Measurements from ENCODE around the gene USP14.
"Not testable (repeated sequence)": the region's sequence is repeated elsewhere in the genome, so short reads cannot be mapped to it uniquely, and the experiment has no call there.

USP14 gene

DNA sequence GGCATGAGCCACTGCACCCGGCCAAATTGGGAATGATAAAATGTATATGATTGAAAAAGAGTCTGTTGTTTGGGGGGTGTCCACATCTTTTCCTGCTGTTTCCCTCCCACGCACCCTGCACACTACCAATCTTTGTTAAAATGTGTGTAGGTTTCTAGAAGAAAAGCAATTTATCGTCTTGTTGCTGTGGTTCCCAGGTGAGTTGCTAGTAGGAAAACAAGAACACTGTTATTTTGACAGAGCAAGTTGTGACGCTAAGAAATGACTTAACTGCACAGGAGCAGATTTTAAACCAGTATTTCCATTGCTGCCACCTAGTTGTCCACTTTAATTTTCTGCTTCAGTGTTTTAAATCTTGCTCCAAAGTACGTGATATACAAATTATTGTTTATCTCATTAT, 21.0 kb upstream of the USP14 start:
- Histone ChIP-seq H3K4me3 (ENCODE audit: low read depth in 1 of 2, low read length in 2 of 2) (no peak overlapping the region), H3K27me3 (ENCODE audit: control insufficient read depth in 1 of 2, insufficient read depth in 2 of 2, low read length in 2 of 2) (no peaks in the 10 kb centered on the region), H3K4me1 (ENCODE audit: insufficient read depth, low read length) (no peaks in the 10 kb centered on the region), H3K9me3 (ENCODE audit: low read length) (no peaks in the 10 kb centered on the region), H3K9ac (ENCODE audit: low read length) (no peak overlapping the region), H3K27ac (ENCODE audit: low read depth, low read length) (no peak overlapping the region), H3K36me3 (ENCODE audit: insufficient read depth, low read length) (no peaks in the 10 kb centered on the region)

DNA sequence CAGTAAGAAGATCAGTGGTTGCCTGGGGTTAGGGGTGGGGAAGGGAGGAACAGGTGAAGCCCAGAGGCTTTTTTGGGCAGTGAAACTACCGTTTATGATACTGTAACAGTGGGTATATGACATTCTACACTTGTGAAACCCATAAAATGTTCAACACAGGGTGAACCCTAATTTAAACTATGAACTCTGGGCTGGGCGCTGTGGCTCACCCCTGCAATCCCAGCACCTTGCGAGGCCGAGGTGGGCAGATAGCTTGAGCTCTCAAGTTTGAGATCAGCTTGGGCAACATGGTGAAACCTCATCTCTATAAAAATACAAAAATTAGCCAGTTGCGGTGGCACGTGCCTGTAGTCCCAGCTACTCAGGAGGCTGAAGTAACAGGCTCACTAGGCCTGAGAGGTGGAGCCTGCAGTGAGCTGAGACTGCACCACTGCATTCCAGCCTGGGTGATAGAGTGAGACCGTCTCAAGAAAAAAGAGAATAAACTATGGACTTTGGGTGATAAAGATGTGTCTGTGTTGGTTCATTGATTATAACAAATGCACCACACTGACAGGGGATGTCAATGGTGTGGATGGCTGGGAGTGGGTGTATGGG, 17.6 kb upstream of the USP14 start:
- no peaks in the 10 kb centered on the region for H3K4me1 ChIP-seq (ENCODE audit: insufficient read depth, low read length)
- no peaks in the 10 kb centered on the region for H3K27me3 ChIP-seq (ENCODE audit: control insufficient read depth in 1 of 2, insufficient read depth in 2 of 2, low read length in 2 of 2)
- H3K9me3 ChIP-seq (ENCODE audit: low read length) = no peaks in the 10 kb centered on the region
- no peaks in the 10 kb centered on the region for H3K36me3 ChIP-seq (ENCODE audit: insufficient read depth, low read length)
- no peak overlapping the region for H3K4me3 ChIP-seq (ENCODE audit: low read depth in 1 of 2, low read length in 2 of 2)
- H3K9ac ChIP-seq (ENCODE audit: low read length) = no peak overlapping the region
- no peak overlapping the region for H3K27ac ChIP-seq (ENCODE audit: low read depth, low read length)

DNA sequence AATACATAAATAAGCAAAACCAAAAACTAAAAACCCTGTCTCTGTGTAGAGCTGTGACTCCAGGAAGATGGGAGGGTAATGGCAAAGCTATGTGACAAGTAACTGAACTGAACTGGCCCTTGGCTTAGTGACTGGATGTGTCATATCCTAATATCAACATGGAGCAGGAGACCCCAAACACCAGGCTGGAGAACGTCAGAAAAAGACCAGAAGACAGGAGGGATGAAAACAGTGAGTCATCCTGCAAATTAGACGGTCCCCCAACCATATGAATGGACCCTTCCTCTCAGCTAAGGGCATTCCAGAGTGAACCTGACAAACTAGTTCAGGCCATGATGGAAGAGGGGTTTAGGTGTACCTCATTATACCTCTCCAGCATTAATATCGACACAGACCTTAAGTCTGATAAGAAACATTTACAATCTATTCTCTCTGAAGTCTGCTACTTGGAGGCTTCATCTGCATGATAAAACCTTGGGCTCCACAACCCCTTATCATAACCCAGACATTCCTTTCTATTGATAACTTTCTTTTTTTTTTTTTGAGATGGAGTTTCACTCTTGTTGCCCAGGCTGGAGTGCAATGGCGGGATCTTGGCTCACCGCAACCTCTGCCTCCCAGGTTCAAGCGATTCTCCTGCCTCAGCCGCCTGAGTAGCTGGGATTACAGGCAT, 15.6 kb upstream of the USP14 start:
- not testable (repeated sequence) for H3K9ac ChIP-seq (ENCODE audit: low read length); H3K4me3 ChIP-seq (ENCODE audit: low read depth in 1 of 2, low read length in 2 of 2); H3K27ac ChIP-seq (ENCODE audit: low read depth, low read length); H3K27me3 ChIP-seq (ENCODE audit: control insufficient read depth in 1 of 2, insufficient read depth in 2 of 2, low read length in 2 of 2); H3K36me3 ChIP-seq (ENCODE audit: insufficient read depth, low read length); H3K9me3 ChIP-seq (ENCODE audit: low read length); H3K4me1 ChIP-seq (ENCODE audit: insufficient read depth, low read length)

DNA sequence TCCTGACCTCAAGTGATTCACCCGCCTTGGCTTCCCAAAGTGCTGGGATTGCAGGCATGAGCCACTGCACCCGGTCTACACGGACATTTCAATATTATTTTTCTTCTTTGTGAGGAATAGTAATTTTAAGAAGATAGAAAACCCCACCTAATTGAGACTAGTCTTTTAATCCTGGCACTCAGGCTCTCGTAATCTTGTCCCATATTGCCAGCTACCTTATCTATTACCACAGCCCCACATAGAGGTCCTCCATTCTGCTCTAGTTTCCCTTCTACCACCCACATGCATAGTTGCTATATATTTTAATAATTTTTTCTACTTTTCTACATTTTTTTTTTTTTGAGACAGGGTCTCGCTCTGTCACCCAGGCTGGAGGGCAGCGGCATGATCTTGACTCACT, 9.5 kb upstream of the USP14 start:
- H3K9ac ChIP-seq (ENCODE audit: low read length) = no peak overlapping the region
- no peak overlapping the region for H3K4me3 ChIP-seq (ENCODE audit: low read depth in 1 of 2, low read length in 2 of 2)
- no peaks in the 10 kb centered on the region for H3K36me3 ChIP-seq (ENCODE audit: insufficient read depth, low read length)
- no peak overlapping the region for H3K27ac ChIP-seq (ENCODE audit: low read depth, low read length)
- no peaks in the 10 kb centered on the region for H3K4me1 ChIP-seq (ENCODE audit: insufficient read depth, low read length)
- H3K9me3 ChIP-seq (ENCODE audit: low read length) = no peaks in the 10 kb centered on the region
- no peaks in the 10 kb centered on the region for H3K27me3 ChIP-seq (ENCODE audit: control insufficient read depth in 1 of 2, insufficient read depth in 2 of 2, low read length in 2 of 2)

DNA sequence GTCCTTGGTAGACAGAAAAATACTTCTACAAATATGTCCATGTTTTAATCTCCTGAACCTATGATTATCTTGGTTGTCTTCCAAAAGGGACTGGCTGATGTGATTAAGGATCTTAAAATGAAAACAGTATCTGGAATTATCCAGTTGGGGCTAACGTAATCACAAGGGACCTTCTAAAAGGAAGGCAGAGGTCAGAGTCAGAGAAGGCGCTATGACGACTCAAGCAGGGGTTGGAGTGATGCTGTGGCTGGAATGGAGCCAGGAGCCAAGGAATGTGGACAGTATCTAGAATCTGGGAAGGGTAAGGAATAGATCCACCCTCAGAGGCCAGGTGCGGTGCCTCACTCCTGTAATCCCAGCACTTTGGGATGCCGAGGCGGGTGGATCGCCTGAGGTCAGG, 4.2 kb upstream of the USP14 start:
- H3K4me1 ChIP-seq (ENCODE audit: insufficient read depth, low read length) = peaks cover under 1% of the 10 kb centered on the region
- H3K27ac ChIP-seq (ENCODE audit: low read depth, low read length) = no peak overlapping the region
- no peaks in the 10 kb centered on the region for H3K9me3 ChIP-seq (ENCODE audit: low read length)
- H3K36me3 ChIP-seq (ENCODE audit: insufficient read depth, low read length) = no peaks in the 10 kb centered on the region
- no peak overlapping the region for H3K9ac ChIP-seq (ENCODE audit: low read length)
- H3K27me3 ChIP-seq (ENCODE audit: control insufficient read depth in 1 of 2, insufficient read depth in 2 of 2, low read length in 2 of 2) = no peaks in the 10 kb centered on the region
- H3K4me3 ChIP-seq (ENCODE audit: low read depth in 1 of 2, low read length in 2 of 2) = no peak overlapping the region

GRCh38 chr18:155688-156087, 2.7 kb upstream of the USP14 start:
- Histone ChIP-seq H3K9ac (ENCODE audit: low read length) (no peak overlapping the region), H3K27ac (ENCODE audit: low read depth, low read length) (no peak overlapping the region), H3K36me3 (ENCODE audit: insufficient read depth, low read length) (no peaks in the 10 kb centered on the region), H3K4me3 (ENCODE audit: low read depth in 1 of 2, low read length in 2 of 2) (no peak overlapping the region), H3K4me1 (ENCODE audit: insufficient read depth, low read length) (peaks cover 14% of the 10 kb centered on the region), H3K9me3 (ENCODE audit: low read length) (no peaks in the 10 kb centered on the region), H3K27me3 (ENCODE audit: control insufficient read depth in 1 of 2, insufficient read depth in 2 of 2, low read length in 2 of 2) (no peaks in the 10 kb centered on the region)

DNA sequence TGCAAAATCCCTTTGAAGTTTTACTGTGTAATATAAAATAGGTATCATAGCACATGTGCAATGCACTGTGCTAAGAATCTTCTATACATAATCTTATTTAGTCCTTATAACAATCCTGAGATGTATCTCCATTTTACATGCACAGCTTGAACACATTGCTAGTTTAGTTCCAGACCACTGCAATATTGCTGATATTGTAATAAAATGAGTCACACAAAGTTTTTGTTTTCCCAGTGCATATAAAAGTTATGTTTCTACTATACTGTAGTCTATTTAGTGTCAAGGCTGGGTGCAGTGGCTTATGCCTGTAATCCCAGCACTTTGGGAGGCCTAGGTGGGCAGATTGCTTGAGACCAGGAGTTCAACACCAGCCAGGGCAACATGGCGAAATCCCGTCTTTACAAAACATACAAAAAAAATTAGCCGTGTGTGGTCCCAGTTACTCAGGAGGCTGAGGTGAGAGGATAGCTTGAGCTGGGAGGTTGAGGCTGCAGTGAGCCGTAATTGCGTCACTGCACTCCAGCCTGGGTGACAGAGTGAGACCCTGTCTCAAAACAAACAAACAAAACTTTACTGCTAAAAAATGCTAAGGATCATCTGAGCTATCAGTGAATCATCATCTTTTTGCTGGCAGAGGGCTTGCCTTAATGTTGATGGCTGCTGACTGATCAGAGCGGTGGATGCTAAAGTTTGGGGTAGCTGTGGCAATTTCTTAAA, 1.7 kb upstream of the USP14 start:
- no peaks in the 10 kb centered on the region for H3K36me3 ChIP-seq (ENCODE audit: insufficient read depth, low read length)
- peaks cover 14% of the 10 kb centered on the region for H3K4me1 ChIP-seq (ENCODE audit: insufficient read depth, low read length)
- H3K27ac ChIP-seq (ENCODE audit: low read depth, low read length) = no peak overlapping the region
- H3K4me3 ChIP-seq (ENCODE audit: low read depth in 1 of 2, low read length in 2 of 2) = no peak overlapping the region
- no peaks in the 10 kb centered on the region for H3K9me3 ChIP-seq (ENCODE audit: low read length)
- H3K27me3 ChIP-seq (ENCODE audit: control insufficient read depth in 1 of 2, insufficient read depth in 2 of 2, low read length in 2 of 2) = no peaks in the 10 kb centered on the region
- H3K9ac ChIP-seq (ENCODE audit: low read length) = no peak overlapping the region

- Histone ChIP-seq H3K36me3 (ENCODE audit: insufficient read depth, low read length) (peaks cover 4% of the 10 kb centered on the region), H3K9ac (ENCODE audit: low read length) (peak overlapping the region; percentile 63), H3K9me3 (ENCODE audit: low read length) (no peaks in the 10 kb centered on the region), H3K27me3 (ENCODE audit: control insufficient read depth in 1 of 2, insufficient read depth in 2 of 2, low read length in 2 of 2) (no peaks in the 10 kb centered on the region), H3K4me3 (ENCODE audit: low read depth in 1 of 2, low read length in 2 of 2) (peak overlapping the region; percentile 77 to 83), H3K4me1 (ENCODE audit: insufficient read depth, low read length) (peaks cover 14% of the 10 kb centered on the region), H3K27ac (ENCODE audit: low read depth, low read length) (peak overlapping the region; percentile 78)
Observed at GRCh38 chr18:159037-159652, 788 bp downstream of the USP14 start.

GRCh38 chr18:159933-160332, 1.6 kb downstream of the USP14 start:
- H3K9ac ChIP-seq (ENCODE audit: low read length) = no peak overlapping the region
- H3K27ac ChIP-seq (ENCODE audit: low read depth, low read length) = no peak overlapping the region
- H3K9me3 ChIP-seq (ENCODE audit: low read length) = no peaks in the 10 kb centered on the region
- peak overlapping the region in 1 of 2 donors; percentile 83 for H3K4me3 ChIP-seq (ENCODE audit: low read depth in 1 of 2, low read length in 2 of 2)
- H3K4me1 ChIP-seq (ENCODE audit: insufficient read depth, low read length) = peaks cover 14% of the 10 kb centered on the region
- peaks cover 4% of the 10 kb centered on the region for H3K36me3 ChIP-seq (ENCODE audit: insufficient read depth, low read length)
- no peaks in the 10 kb centered on the region for H3K27me3 ChIP-seq (ENCODE audit: control insufficient read depth in 1 of 2, insufficient read depth in 2 of 2, low read length in 2 of 2)

DNA sequence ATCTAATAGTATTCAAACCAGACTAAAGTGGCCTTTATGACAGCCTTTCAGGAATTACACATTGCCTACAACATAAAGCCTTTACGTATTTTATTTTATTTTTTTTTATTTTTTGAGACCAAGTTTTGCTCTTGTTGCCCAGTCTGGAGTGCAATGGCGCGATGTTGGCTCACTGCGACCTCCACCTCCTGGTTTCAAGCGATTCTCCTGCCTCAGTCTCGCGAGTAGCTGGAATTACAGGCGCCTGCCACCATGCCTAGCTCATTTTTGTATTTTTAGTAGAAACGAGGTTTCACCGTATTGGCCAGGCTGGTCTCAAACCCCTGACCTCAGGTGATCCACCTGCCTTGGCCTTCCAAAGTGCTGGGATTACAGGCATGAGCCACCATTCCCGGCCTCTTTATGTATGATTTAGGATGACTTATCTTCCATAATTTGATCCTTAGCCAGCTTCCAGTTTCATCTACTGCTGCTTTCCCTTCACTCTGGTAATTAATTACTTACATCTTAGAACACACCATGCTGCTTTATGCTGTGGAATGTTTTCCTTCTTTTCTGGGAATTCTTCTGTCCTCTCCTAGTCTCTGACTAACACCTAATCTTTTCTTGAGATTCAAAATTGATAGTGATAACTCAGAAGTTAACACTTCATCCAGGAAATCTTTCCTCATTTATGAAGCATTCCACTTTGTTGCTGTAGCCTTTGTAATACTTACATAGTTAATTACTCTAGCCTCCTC, 2.6 kb downstream of the USP14 start:
- peaks cover 14% of the 10 kb centered on the region for H3K4me1 ChIP-seq (ENCODE audit: insufficient read depth, low read length)
- no peaks in the 10 kb centered on the region for H3K9me3 ChIP-seq (ENCODE audit: low read length)
- H3K27ac ChIP-seq (ENCODE audit: low read depth, low read length) = no peak overlapping the region
- H3K9ac ChIP-seq (ENCODE audit: low read length) = no peak overlapping the region
- H3K36me3 ChIP-seq (ENCODE audit: insufficient read depth, low read length) = peaks cover 5% of the 10 kb centered on the region
- no peak overlapping the region for H3K4me3 ChIP-seq (ENCODE audit: low read depth in 1 of 2, low read length in 2 of 2)
- no peaks in the 10 kb centered on the region for H3K27me3 ChIP-seq (ENCODE audit: control insufficient read depth in 1 of 2, insufficient read depth in 2 of 2, low read length in 2 of 2)

- H3K36me3 ChIP-seq (ENCODE audit: insufficient read depth, low read length) = peaks cover 5% of the 10 kb centered on the region
- no peak overlapping the region for H3K27ac ChIP-seq (ENCODE audit: low read depth, low read length)
- H3K27me3 ChIP-seq (ENCODE audit: control insufficient read depth in 1 of 2, insufficient read depth in 2 of 2, low read length in 2 of 2) = no peaks in the 10 kb centered on the region
- no peak overlapping the region for H3K4me3 ChIP-seq (ENCODE audit: low read depth in 1 of 2, low read length in 2 of 2)
- H3K4me1 ChIP-seq (ENCODE audit: insufficient read depth, low read length) = no peaks in the 10 kb centered on the region
- H3K9ac ChIP-seq (ENCODE audit: low read length) = no peak overlapping the region
- H3K9me3 ChIP-seq (ENCODE audit: low read length) = no peaks in the 10 kb centered on the region
Observed at GRCh38 chr18:172361-172760, 14.0 kb downstream of the USP14 start.

Measured in muscle layer of colon (tissue), 2 donors.